HG03097 (cell line): Measurements from ENCODE around the gene PKNOX1.
A peak's percentile ranks its signal among the peaks of the same experiment; 100 is the strongest.
"Not testable (repeated sequence)": the region's sequence is repeated elsewhere in the genome, so short reads cannot be mapped to it uniquely, and the experiment has no call there.

Experiments
- ATAC-seq: cut with Tn5 transposase; IDR thresholded peaks from one replicate; pipeline ENCODE4 v1.9.1; 2021; ENCODE audit not compliant: unreplicated experiment, low FRiP score

Gene PKNOX1

GRCh38 chr21:42951193-42951592, 23.2 kb upstream of the PKNOX1 start:
- ATAC-seq, result not testable (repeated sequence)

- ATAC-seq, result no peak
These were observed 17.3 kb upstream of the PKNOX1 start for GRCh38 chr21:42956824-42957630.

GRCh38 chr21:42958122-42958521, 16.2 kb upstream of the PKNOX1 start:
- ATAC-seq, result not testable (repeated sequence)

GRCh38 chr21:42959728-42960127, 14.6 kb upstream of the PKNOX1 start:
- no peak for ATAC-seq

- no peak for ATAC-seq
These were observed 11.9 kb upstream of the PKNOX1 start for GRCh38 chr21:42962380-42963007.

- no peak for ATAC-seq
These were observed 10.3 kb upstream of the PKNOX1 start for GRCh38 chr21:42964086-42964485.

GRCh38 chr21:42964546-42965210, 9.7 kb upstream of the PKNOX1 start:
- no peak for ATAC-seq

- no peak for ATAC-seq
These were observed 9.2 kb upstream of the PKNOX1 start for GRCh38 chr21:42965211-42965560.

- not testable (repeated sequence) for ATAC-seq
These were observed 6.7 kb upstream of the PKNOX1 start for GRCh38 chr21:42967616-42968015.

- ATAC-seq, result no peak
These were observed 5.2 kb upstream of the PKNOX1 start for GRCh38 chr21:42969193-42969600.

- ATAC-seq, result no peak
These were observed 3.3 kb upstream of the PKNOX1 start for GRCh38 chr21:42970946-42971653.

- ATAC-seq, result no peak
These were observed 2.5 kb upstream of the PKNOX1 start for GRCh38 chr21:42971897-42972275.

GRCh38 chr21:42973309-42973990, 912 bp upstream of the PKNOX1 start:
- ATAC-seq, result no peak

GRCh38 chr21:42974832-42975820, 764 bp downstream of the PKNOX1 start:
- ATAC-seq, result peak; percentile 27

GRCh38 chr21:42975886-42976608, 1.7 kb downstream of the PKNOX1 start:
- ATAC-seq, result no peak

GRCh38 chr21:42980312-42981213, 6.2 kb downstream of the PKNOX1 start:
- ATAC-seq, result no peak

- ATAC-seq, result no peak
These were observed 6.8 kb downstream of the PKNOX1 start for GRCh38 chr21:42981214-42981523.

GRCh38 chr21:42981862-42982261, 7.5 kb downstream of the PKNOX1 start:
- ATAC-seq, result no peak
